ENCODE data around the gene DIP2C. TPM values are rescaled to one million over a fixed set of nuclear protein-coding genes. Genes with fewer than 3 reads are reported as not detected.

DIP2C gene
- total RNA-seq, 1 experiment from 2014 or later = 11.0 TPM

DNA sequence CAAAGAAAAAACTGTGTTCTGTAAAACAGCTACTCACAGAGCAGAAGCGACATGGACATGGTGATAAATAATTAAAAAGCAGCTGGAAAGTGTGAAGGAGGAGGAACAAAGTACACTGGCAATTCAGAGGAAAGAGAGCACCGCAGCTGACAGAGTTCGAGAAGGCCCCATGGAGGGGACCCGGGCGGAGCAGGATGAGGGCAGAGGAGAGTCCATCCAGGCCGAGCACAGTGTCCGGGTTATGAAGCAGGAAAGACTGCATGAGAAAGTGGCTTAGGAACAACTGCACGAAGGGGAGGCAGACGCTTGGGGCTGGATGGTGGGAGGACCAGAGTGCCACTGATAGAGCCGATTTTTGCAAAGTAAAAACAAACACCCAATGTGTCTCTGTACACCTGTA is 368.7 kb downstream of the DIP2C start (continued):
- TF ChIP-seq E2F5 (CRISPR knock-in tag; IDR thresholded peaks at IDR 0.05) = no peak
- TF ChIP-seq, protein P1, sequence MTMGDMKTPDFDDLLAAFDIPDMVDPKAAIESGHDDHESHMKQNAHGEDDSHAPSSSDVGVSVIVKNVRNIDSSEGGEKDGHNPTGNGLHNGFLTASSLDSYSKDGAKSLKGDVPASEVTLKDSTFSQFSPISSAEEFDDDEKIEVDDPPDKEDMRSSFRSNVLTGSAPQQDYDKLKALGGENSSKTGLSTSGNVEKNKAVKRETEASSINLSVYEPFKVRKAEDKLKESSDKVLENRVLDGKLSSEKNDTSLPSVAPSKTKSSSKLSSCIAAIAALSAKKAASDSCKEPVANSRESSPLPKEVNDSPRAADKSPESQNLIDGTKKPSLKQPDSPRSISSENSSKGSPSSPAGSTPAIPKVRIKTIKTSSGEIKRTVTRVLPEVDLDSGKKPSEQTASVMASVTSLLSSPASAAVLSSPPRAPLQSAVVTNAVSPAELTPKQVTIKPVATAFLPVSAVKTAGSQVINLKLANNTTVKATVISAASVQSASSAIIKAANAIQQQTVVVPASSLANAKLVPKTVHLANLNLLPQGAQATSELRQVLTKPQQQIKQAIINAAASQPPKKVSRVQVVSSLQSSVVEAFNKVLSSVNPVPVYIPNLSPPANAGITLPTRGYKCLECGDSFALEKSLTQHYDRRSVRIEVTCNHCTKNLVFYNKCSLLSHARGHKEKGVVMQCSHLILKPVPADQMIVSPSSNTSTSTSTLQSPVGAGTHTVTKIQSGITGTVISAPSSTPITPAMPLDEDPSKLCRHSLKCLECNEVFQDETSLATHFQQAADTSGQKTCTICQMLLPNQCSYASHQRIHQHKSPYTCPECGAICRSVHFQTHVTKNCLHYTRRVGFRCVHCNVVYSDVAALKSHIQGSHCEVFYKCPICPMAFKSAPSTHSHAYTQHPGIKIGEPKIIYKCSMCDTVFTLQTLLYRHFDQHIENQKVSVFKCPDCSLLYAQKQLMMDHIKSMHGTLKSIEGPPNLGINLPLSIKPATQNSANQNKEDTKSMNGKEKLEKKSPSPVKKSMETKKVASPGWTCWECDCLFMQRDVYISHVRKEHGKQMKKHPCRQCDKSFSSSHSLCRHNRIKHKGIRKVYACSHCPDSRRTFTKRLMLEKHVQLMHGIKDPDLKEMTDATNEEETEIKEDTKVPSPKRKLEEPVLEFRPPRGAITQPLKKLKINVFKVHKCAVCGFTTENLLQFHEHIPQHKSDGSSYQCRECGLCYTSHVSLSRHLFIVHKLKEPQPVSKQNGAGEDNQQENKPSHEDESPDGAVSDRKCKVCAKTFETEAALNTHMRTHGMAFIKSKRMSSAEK (CRISPR knock-in tag; IDR thresholded peaks at IDR 0.05; ENCODE audit: borderline replicate concordance) = no peak

GRCh38 chr10:317926-318325 is 371.5 kb downstream of the DIP2C start:
- no peak for TF ChIP-seq ZNF396 (CRISPR knock-in tag; IDR thresholded peaks at IDR 0.05; ENCODE audit: borderline replicate concordance)
- TF ChIP-seq KAT7 (CRISPR knock-in tag; IDR thresholded peaks at IDR 0.05; ENCODE audit: borderline replicate concordance) = no peak
- no peak for TF ChIP-seq FOXK1 (CRISPR knock-in tag; IDR thresholded peaks at IDR 0.05)
- no peak for TF ChIP-seq ZNF425 (CRISPR knock-in tag; conservative IDR thresholded peaks at IDR 0.05)
- no peak for TF ChIP-seq SMAD4 (CRISPR knock-in tag; IDR thresholded peaks at IDR 0.05)
- TF ChIP-seq MAX (CRISPR knock-in tag; IDR thresholded peaks at IDR 0.05) = no peak
- no peak for TF ChIP-seq HMGXB4 (CRISPR knock-in tag; IDR thresholded peaks at IDR 0.05)
- TF ChIP-seq FOXJ3 (CRISPR knock-in tag; IDR thresholded peaks at IDR 0.05; ENCODE audit: borderline replicate concordance) = no peak
- no peak for TF ChIP-seq ELF4 (CRISPR knock-in tag; IDR thresholded peaks at IDR 0.05; ENCODE audit: low read depth)
- no peak for TF ChIP-seq ZNF219 (CRISPR knock-in tag; IDR thresholded peaks at IDR 0.05; ENCODE audit: borderline replicate concordance)
- TF ChIP-seq MXD4 (CRISPR knock-in tag; IDR thresholded peaks at IDR 0.05; ENCODE audit: borderline replicate concordance) = no peak
- TF ChIP-seq JUN (CRISPR knock-in tag; IDR thresholded peaks at IDR 0.05) = no peak
- peaks cover 12% of the 10 kb centered on the region for H3K36me3 Mint-ChIP-seq
- peaks cover 5% of the 10 kb centered on the region for H3K9me3 Mint-ChIP-seq
- no peaks in the 10 kb centered on the region for H3K4me1 Mint-ChIP-seq
- ChIA-PET CTCF (no interaction called here), POLR2A (no interaction called here)
- ATAC-seq = no peak
- no peak for DNase-seq (ENCODE audit: low spot score)
- no peak overlapping the region; the same call in 1 of the 2 replicates for H3K27ac Mint-ChIP-seq
- H3K4me3 Mint-ChIP-seq = no peak overlapping the region
- no peaks in the 10 kb centered on the region for H3K27me3 Mint-ChIP-seq (ENCODE audit: low read depth)

GRCh38 chr10:317271-317769 is 372.1 kb downstream of the DIP2C start:
- TF ChIP-seq, protein P2, sequence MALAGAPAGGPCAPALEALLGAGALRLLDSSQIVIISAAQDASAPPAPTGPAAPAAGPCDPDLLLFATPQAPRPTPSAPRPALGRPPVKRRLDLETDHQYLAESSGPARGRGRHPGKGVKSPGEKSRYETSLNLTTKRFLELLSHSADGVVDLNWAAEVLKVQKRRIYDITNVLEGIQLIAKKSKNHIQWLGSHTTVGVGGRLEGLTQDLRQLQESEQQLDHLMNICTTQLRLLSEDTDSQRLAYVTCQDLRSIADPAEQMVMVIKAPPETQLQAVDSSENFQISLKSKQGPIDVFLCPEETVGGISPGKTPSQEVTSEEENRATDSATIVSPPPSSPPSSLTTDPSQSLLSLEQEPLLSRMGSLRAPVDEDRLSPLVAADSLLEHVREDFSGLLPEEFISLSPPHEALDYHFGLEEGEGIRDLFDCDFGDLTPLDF (CRISPR knock-in tag; IDR thresholded peaks at IDR 0.05) = no peak
- TF ChIP-seq FOXP4 (CRISPR knock-in tag; IDR thresholded peaks at IDR 0.05) = no peak
- TF ChIP-seq, protein P3, sequence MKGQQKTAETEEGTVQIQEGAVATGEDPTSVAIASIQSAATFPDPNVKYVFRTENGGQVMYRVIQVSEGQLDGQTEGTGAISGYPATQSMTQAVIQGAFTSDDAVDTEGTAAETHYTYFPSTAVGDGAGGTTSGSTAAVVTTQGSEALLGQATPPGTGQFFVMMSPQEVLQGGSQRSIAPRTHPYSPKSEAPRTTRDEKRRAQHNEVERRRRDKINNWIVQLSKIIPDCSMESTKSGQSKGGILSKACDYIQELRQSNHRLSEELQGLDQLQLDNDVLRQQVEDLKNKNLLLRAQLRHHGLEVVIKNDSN (CRISPR knock-in tag; IDR thresholded peaks at IDR 0.05) = no peak
- TF ChIP-seq TP53 (CRISPR knock-in tag; IDR thresholded peaks at IDR 0.05) = no peak
- Mint-ChIP-seq H3K27me3 (ENCODE audit: low read depth) (no peaks in the 10 kb centered on the region), H3K9me3 (peaks cover 5% of the 10 kb centered on the region), H3K27ac (no peak overlapping the region), H3K4me1 (no peaks in the 10 kb centered on the region), H3K4me3 (no peak overlapping the region), H3K36me3 (peaks cover 12% of the 10 kb centered on the region)
- DNase-seq (ENCODE audit: low spot score) (no peak), ATAC-seq (no peak)
- CTCF ChIA-PET = no interaction called here
- POLR2A ChIA-PET = no interaction called here

Measured in WTC11 (cell line).